HL-60 (cell line): ENCODE data around the gene DENND4C.
"Not testable (repeated sequence)": the region's sequence is repeated elsewhere in the genome, so short reads cannot be mapped to it uniquely, and the experiment has no call there.

Source experiments
- DNase-seq, 2 experiments: peaks; one replicate each; pipeline ENCODE4 v3.0.0-alpha.2; 2010 to 2020; ENCODE audit warnings: low read depth in 1 of 2, low spot score in 1 of 2
- H3K27ac ChIP-seq: fragments of 250-450 bp; sonication (Bioruptor Pico); replicated peaks from 2 replicates; pipeline ENCODE4 v1.5.1; 2020; ENCODE audit warnings: mild to moderate bottlenecking, moderate library complexity
- H3K27me3 ChIP-seq: fragments of 250-450 bp; sonication (Bioruptor Pico); 2 replicates; pipeline ENCODE4 v1.5.1; 2021; ENCODE audit warnings: mild to moderate bottlenecking, moderate library complexity; ENCODE audit not compliant: insufficient read depth, poor library complexity, severe bottlenecking
- H3K4me3 ChIP-seq: replicated peaks from 2 replicates; pipeline ENCODE4 v1.5.1; 2011; ENCODE audit warnings: mild to moderate bottlenecking, control low read depth, low read length; ENCODE audit not compliant: insufficient read depth
- CTCF ChIP-seq: IDR thresholded peaks from one replicate; pipeline ENCODE4 v1.5.1; 2011; ENCODE audit warnings: low read length, control low read depth, inconsistent platforms; ENCODE audit not compliant: insufficient read depth
- GABPA ChIP-seq: IDR thresholded peaks from 2 replicates; pipeline ENCODE4 v1.6.1; 2012; ENCODE audit warnings: low read depth
- POLR2AphosphoS5 ChIP-seq: IDR thresholded peaks from 2 replicates; pipeline ENCODE4 v1.6.1; 2012; ENCODE audit warnings: low read depth
- REST ChIP-seq: IDR thresholded peaks from 2 replicates; pipeline ENCODE4 v1.6.1; 2012; ENCODE audit warnings: low read depth; ENCODE audit not compliant: insufficient replicate concordance
- SPI1 ChIP-seq: IDR thresholded peaks from 2 replicates; pipeline ENCODE4 v1.6.1; 2012; ENCODE audit warnings: low read depth, mild to moderate bottlenecking, borderline replicate concordance

Gene DENND4C

GRCh38 chr9:19411316-19411715 lies 180.8 kb downstream of the DENND4C start:
- no peak overlapping the region for H3K4me3 ChIP-seq
- no peaks in the 10 kb centered on the region for H3K27me3 ChIP-seq
- DNase-seq: no peak
- no peak overlapping the region for H3K27ac ChIP-seq
- no peak for TF ChIP-seq CTCF

GRCh38 chr9:19413456-19413855 lies 183.0 kb downstream of the DENND4C start:
- not testable (repeated sequence) for DNase-seq, H3K27ac ChIP-seq, H3K27me3 ChIP-seq, H3K4me3 ChIP-seq

GRCh38 chr9:19416143-19416542 lies 185.7 kb downstream of the DENND4C start:
- H3K27ac ChIP-seq: no peak overlapping the region
- no peaks in the 10 kb centered on the region for H3K27me3 ChIP-seq
- no peak for TF ChIP-seq REST
- no peak for TF ChIP-seq SPI1
- no peak for TF ChIP-seq GABPA
- TF ChIP-seq POLR2AphosphoS5: no peak
- TF ChIP-seq CTCF: no peak
- DNase-seq: no peak
- H3K4me3 ChIP-seq: no peak overlapping the region

- no peak for DNase-seq
- Histone ChIP-seq H3K27me3 (no peaks in the 10 kb centered on the region), H3K27ac (no peak overlapping the region), H3K4me3 (no peak overlapping the region)
- no peak for TF ChIP-seq GABPA
- TF ChIP-seq REST: no peak
- TF ChIP-seq CTCF: no peak
- TF ChIP-seq SPI1: no peak
These were observed 190.4 kb downstream of the DENND4C start for GRCh38 chr9:19420877-19421276.
